Bronchus fibroblast of lung (primary cell): Measurements from ENCODE around the gene FIGNL1. TPM values are rescaled to one million over a fixed set of nuclear protein-coding genes. Genes with fewer than 3 reads are reported as not detected.

Source experiments
- total RNA-seq: library from RNA; depleted of rRNA; stranded (reverse); fragments of >200 nt; gene quantifications from 2 replicates; pipeline ENCODE4 v1.2.3, GENCODE V29; 2015

Gene FIGNL1
- total RNA-seq = 20.3 and 23.3 TPM in 2 replicates

GRCh38 chr7:50449881-50450589 is at the start of gene FIGNL1:
Gene FIGNL1 (minus strand): TSS chr7:50450350. CDS start chr7:50447287, 3,063 bp downstream.

Other genes with a start within 250 kb of the FIGNL1 start
- gene IKZF1, start 145.6 kb downstream of the FIGNL1 start, total RNA-seq = not detected in 2 replicates
- not detected in 2 replicates for gene DDC, start 115.1 kb upstream of the FIGNL1 start, total RNA-seq